BLaER1 treated with 17β-estradiol and CSF1 and Interleukin-3, amounts not matched to agents 10 nM and 100 nM (cell line): ENCODE data around the gene COL11A2.

ENCODE experiments used
- H3K27ac ChIP-seq, 11 experiments: shearing (Covaris generic); formaldehyde crosslinking; 2 replicates each; pipeline ENCODE4 v1.8.1; 2022
- H3K27me3 ChIP-seq, 11 experiments: shearing (Covaris generic); formaldehyde crosslinking; 2 replicates each; pipeline ENCODE4 v1.8.1; 2022
- H3K36me3 ChIP-seq, 11 experiments: shearing (Covaris generic); formaldehyde crosslinking; 2 replicates each; pipeline ENCODE4 v1.8.1; 2022
- H3K4me1 ChIP-seq, 10 experiments: shearing (Covaris generic); formaldehyde crosslinking; 2 replicates each; pipeline ENCODE4 v1.8.1; 2022
- H3K4me2 ChIP-seq, 11 experiments: shearing (Covaris generic); formaldehyde crosslinking; 2 replicates each; pipeline ENCODE4 v1.8.1; 2022
- H3K4me3 ChIP-seq, 10 experiments: shearing (Covaris generic); formaldehyde crosslinking; 2 replicates each; pipeline ENCODE4 v1.8.1; 2022
- H3K9ac ChIP-seq, 11 experiments: shearing (Covaris generic); formaldehyde crosslinking; 2 replicates each; pipeline ENCODE4 v1.8.1; 2022
- H3K9me3 ChIP-seq, 11 experiments: shearing (Covaris generic); formaldehyde crosslinking; replicated peaks in 1 of 11; 2 replicates each; pipeline ENCODE4 v1.8.1; 2022
- H4K20me1 ChIP-seq, 11 experiments: shearing (Covaris generic); formaldehyde crosslinking; 2 replicates each; pipeline ENCODE4 v1.8.1; 2022
- Cebpa-rat ChIP-seq, 11 experiments: shearing (Covaris generic); IDR thresholded peaks; 2 replicates each; pipeline ENCODE4 v1.8.1; 2022

Gene COL11A2

GRCh38 chr6:33168284-33168601 is 24.0 kb downstream of the COL11A2 start:
- Histone ChIP-seq H3K9me3 (no peaks in the 10 kb centered on the region), H3K4me1 (peaks cover 12 to 60% (median 50%) of the 10 kb centered on the region in 10 experiments), H3K9ac (no peak overlapping the region), H3K4me2 (peak overlapping the region in 6 of 11 experiments; percentile 6 to 50 (median 20); a peak in 8 of 22 replicates), H3K27ac (no peak overlapping the region), H3K4me3 (no peak overlapping the region), H3K36me3 (no peaks in the 10 kb centered on the region), H3K27me3 (no peaks in the 10 kb centered on the region), H4K20me1 (no peaks in the 10 kb centered on the region)
- no peak for TF ChIP-seq Cebpa-rat (IDR thresholded peaks at IDR 0.05)

GRCh38 chr6:33167374-33168283 is 24.6 kb downstream of the COL11A2 start:
- no peak for TF ChIP-seq Cebpa-rat (IDR thresholded peaks at IDR 0.05)
- no peak overlapping the region for H3K27ac ChIP-seq
- H3K4me3 ChIP-seq = no peak overlapping the region
- no peaks in the 10 kb centered on the region for H3K36me3 ChIP-seq
- H4K20me1 ChIP-seq = no peaks in the 10 kb centered on the region
- H3K9me3 ChIP-seq = no peaks in the 10 kb centered on the region
- peaks cover 8 to 56% (median 45%) of the 10 kb centered on the region in 10 experiments for H3K4me1 ChIP-seq
- no peak overlapping the region; a peak in 1 of 22 replicates for H3K9ac ChIP-seq
- H3K4me2 ChIP-seq = peak overlapping the region in 6 of 11 experiments; percentile 6 to 50 (median 20); a peak in 8 of 22 replicates
- H3K27me3 ChIP-seq = no peaks in the 10 kb centered on the region

- H4K20me1 ChIP-seq = no peaks in the 10 kb centered on the region
Observed at GRCh38 chr6:33166811-33167210, 25.5 kb downstream of the COL11A2 start.

DNA sequence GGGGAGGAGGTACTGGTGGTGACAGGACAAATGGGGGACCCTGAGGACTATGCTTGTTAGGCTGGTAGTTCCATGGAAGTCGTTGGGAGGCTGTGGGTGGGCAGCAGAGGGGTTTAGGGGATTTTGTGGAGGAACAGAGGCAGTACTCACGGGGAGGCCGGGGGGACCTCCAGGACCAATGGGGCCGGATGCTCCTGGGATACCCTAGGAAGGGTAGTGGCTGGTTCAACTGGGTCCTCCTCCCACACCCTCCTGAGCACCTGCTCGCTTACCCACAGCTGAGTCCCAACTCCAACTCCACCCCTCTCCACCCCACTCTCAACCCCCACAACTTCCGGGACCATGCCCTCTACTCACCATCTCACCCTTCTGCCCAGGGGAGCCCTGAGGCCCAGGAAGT is 25.9 kb downstream of the COL11A2 start:
- no peak for TF ChIP-seq Cebpa-rat (IDR thresholded peaks at IDR 0.05)
- Histone ChIP-seq H3K4me3 (no peak overlapping the region), H3K9ac (no peak overlapping the region)

More at GRCh38 chr6:33166811-33167210, 25.5 kb downstream of the COL11A2 start:
- H3K27me3 ChIP-seq = no peaks in the 10 kb centered on the region
- H3K4me2 ChIP-seq = no peak overlapping the region
- H3K36me3 ChIP-seq = no peaks in the 10 kb centered on the region
- no peaks in the 10 kb centered on the region for H3K9me3 ChIP-seq
- no peak for TF ChIP-seq Cebpa-rat (IDR thresholded peaks at IDR 0.05)
- no peak overlapping the region for H3K4me3 ChIP-seq
- H3K27ac ChIP-seq = no peak overlapping the region
- no peak overlapping the region for H3K9ac ChIP-seq
- H3K4me1 ChIP-seq = peaks cover 10 to 56% (median 45%) of the 10 kb centered on the region in 10 experiments

GRCh38 chr6:33165581-33166258 is 26.5 kb downstream of the COL11A2 start:
- H3K4me3 ChIP-seq = no peak overlapping the region
- H3K9me3 ChIP-seq = no peaks in the 10 kb centered on the region
- H4K20me1 ChIP-seq = no peaks in the 10 kb centered on the region
- H3K36me3 ChIP-seq = no peaks in the 10 kb centered on the region
- peaks cover 19 to 54% (median 45%) of the 10 kb centered on the region in 10 experiments for H3K4me1 ChIP-seq
- no peak overlapping the region for H3K4me2 ChIP-seq
- H3K9ac ChIP-seq = no peak overlapping the region
- no peak for TF ChIP-seq Cebpa-rat (IDR thresholded peaks at IDR 0.05)
- H3K27me3 ChIP-seq = no peaks in the 10 kb centered on the region
- H3K27ac ChIP-seq = no peak overlapping the region

More for the DNA sequence above, 25.9 kb downstream of the COL11A2 start:
- no peaks in the 10 kb centered on the region for H3K9me3 ChIP-seq
- no peak overlapping the region for H3K4me2 ChIP-seq
- no peaks in the 10 kb centered on the region for H3K36me3 ChIP-seq
- peaks cover 12 to 54% (median 45%) of the 10 kb centered on the region in 10 experiments for H3K4me1 ChIP-seq
- no peak overlapping the region for H3K27ac ChIP-seq
- no peaks in the 10 kb centered on the region for H3K27me3 ChIP-seq
- H4K20me1 ChIP-seq = no peaks in the 10 kb centered on the region

- no peak for TF ChIP-seq Cebpa-rat (IDR thresholded peaks at IDR 0.05)
Observed at GRCh38 chr6:33164665-33165373, 27.4 kb downstream of the COL11A2 start.

DNA sequence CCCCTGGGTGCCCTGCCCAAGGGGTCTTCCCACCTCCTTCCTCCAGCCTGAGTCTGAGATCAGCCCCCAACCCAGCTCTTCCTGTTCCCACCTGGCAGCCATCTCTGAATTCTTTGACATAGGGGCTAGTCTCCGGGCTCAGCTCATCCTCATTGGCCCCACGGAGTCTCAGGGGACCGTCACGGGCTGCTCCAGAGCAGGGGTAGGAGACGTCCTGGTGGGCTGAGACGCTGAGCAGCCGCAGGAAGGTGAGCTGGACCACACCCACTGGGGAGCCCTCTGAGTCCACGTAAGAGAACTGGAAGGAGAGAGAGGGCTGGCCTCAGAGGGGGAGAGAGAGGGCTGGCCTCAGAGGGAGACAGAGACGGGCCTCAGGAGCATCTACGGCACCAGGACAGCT is 28.1 kb downstream of the COL11A2 start:
- Histone ChIP-seq H3K9me3 (no peaks in the 10 kb centered on the region), H3K27me3 (no peaks in the 10 kb centered on the region), H3K4me1 (peaks cover 20 to 48% (median 36%) of the 10 kb centered on the region in 10 experiments), H3K27ac (no peak overlapping the region), H3K4me3 (no peak overlapping the region), H3K9ac (no peak overlapping the region), H3K4me2 (0 out of 22 replicates have a peak overlapping the region, but pooled peaks of 1 of the 11 experiments have one; percentile 27), H3K36me3 (no peaks in the 10 kb centered on the region), H4K20me1 (no peaks in the 10 kb centered on the region)
- no peak for TF ChIP-seq Cebpa-rat (IDR thresholded peaks at IDR 0.05)

More at GRCh38 chr6:33164665-33165373, 27.4 kb downstream of the COL11A2 start:
- H3K4me1 ChIP-seq = peaks cover 24 to 51% (median 41%) of the 10 kb centered on the region in 10 experiments
- no peak overlapping the region for H3K27ac ChIP-seq
- H3K9ac ChIP-seq = no peak overlapping the region
- H3K36me3 ChIP-seq = no peaks in the 10 kb centered on the region
- no peaks in the 10 kb centered on the region for H3K27me3 ChIP-seq
- H3K4me2 ChIP-seq = no peak overlapping the region
- no peaks in the 10 kb centered on the region for H3K9me3 ChIP-seq
- H4K20me1 ChIP-seq = no peaks in the 10 kb centered on the region
- H3K4me3 ChIP-seq = no peak overlapping the region

DNA sequence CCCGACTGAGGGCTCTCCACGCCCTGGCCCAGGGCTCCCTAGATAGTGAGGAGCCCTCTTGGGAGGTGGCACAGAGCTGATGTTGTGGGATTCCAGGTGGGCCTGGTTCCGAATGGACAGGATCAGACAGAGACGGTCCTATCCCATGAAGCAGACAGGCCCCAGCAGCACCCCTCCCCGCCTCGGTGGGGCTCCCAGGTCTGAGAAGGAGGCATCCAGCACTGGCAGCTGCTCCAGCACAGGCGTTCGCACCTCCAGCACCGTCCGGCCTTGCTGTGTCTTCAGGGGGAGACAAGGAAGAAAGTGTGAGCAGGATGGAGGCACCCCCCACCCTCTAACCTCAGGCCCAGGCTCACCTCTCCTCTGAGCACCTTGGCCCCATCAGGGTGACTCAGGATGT is 28.7 kb downstream of the COL11A2 start:
- no peak overlapping the region for H3K27ac ChIP-seq
- no peaks in the 10 kb centered on the region for H3K9me3 ChIP-seq
- H3K4me3 ChIP-seq = no peak overlapping the region
- H3K4me1 ChIP-seq = peaks cover 20 to 48% (median 35%) of the 10 kb centered on the region in 10 experiments
- no peak overlapping the region for H3K9ac ChIP-seq
- H3K36me3 ChIP-seq = no peaks in the 10 kb centered on the region
- H3K4me2 ChIP-seq = no peak overlapping the region
- H3K27me3 ChIP-seq = no peaks in the 10 kb centered on the region
- TF ChIP-seq Cebpa-rat (IDR thresholded peaks at IDR 0.05) = no peak
- H4K20me1 ChIP-seq = no peaks in the 10 kb centered on the region
